SHP77 treated with DMSO at 0.1 percent for 48 hours (cell line): ENCODE data around the gene PLAAT5.
"Not testable (repeated sequence)": the region's sequence is repeated elsewhere in the genome, so short reads cannot be mapped to it uniquely, and the experiment has no call there.

Experiments used
- DNase-seq: peaks from one replicate; lab custom pipeline; 2025; lab: John Stamatoyannopoulos, UW

Gene PLAAT5, protein sequence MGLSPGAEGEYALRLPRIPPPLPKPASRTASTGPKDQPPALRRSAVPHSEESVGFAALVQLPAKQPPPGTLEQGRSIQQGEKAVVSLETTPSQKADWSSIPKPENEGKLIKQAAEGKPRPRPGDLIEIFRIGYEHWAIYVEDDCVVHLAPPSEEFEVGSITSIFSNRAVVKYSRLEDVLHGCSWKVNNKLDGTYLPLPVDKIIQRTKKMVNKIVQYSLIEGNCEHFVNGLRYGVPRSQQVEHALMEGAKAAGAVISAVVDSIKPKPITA

GRCh38 chr11:63490551-63491239 is at the start of gene PLAAT5:
Gene PLAAT5 (minus strand): TSS chr11:63491167. CDS start chr11:63491034, 133 bp downstream.
- no peak for DNase-seq

DNA sequence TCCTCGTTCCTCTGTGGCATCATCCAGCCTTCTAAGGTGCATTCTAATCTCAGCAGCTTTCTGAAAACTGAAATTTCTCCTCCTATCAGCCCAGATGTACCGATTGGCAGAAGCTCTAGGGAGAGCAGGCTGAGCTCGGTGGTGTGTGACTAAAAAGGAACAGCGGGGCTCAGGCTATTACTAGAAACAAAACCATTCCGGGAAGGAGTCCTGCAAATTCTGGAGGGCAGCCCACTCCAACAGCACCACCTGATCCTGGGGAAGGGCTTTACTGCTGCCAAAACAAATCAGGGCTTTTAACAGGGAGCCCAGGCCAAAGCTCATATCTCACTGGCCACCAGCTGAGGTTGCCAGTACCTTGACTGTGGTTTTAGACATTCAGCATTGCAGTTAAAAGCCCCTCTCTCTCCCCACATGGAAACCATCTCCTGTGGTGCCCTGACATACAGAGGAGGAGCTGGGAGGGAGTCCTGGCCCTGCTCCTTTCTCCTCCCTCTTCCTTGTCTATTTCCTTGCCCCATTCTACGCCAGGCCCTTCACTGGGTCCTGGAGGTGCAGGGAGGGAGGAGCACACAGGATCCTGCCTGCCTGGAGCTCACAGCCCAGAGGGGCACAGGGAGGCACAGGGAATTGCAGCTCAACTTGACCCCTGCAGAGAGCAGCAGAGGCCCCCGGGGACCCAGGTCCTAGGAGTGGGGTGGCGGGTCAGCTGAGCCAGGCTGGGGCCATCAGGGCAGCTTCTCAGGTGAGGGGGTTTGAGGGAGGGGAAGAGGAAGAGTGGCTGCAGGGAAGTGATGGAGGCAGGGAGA is 46.5 kb upstream of the PLAAT5 start:
- no peak for DNase-seq

DNA sequence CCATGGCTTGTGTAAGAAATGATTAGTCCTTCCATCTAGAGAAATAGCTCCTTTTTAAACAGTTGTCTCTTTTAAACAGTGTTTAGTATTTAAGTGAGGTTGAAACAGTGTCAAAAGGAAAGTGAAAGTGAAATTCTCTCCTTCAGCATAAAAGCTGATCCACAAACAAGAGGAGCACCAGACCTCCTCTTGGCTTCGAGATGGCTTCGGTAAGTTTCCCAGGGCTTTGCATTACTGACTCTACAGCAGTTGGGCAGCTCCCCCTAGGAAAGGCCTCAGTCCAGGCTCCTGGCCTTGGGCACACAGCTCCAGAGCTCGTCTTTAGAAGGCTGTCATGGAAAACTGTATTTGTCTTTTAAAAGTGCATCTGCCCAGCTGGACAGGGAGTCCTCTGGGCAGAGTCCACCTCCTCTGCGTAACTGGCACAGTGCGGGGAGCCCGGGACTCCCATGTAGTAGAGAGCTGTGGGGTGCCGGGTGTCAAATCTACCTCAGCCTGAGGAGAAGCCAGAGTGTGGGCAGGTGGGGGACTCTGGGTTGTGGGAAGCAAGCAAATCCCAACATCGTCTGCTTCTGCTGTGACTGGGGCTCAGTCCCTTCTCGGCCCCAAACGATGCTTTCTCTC is 45.8 kb upstream of the PLAAT5 start, which contains the start of gene PLAAT4:
Gene PLAAT4 (plus strand): TSS at position 140 of the 624 bp plus-strand sequence. CDS start 61 bp downstream, at position 201.
- no peak for DNase-seq

DNA sequence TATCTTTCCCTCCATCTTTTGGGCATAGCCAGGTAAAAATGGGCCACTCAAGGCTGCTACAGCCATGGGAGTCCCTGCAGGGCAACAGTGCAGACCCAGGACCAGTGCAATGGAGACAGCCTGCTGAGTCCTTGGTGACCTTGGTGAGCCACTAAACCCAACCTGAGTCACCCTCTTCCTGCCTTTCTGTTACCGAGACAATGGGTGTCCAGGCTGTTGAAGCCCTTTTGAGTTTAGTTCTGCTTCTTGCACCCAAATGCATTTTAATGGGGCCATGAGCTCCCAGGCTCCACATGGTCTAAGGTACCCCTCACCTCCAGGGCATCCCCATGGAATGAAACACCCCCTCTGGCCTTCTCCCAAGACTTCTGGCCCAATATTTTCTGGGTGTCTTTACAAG is 44.8 kb upstream of the PLAAT5 start:
- no peak for DNase-seq

- no peak for DNase-seq
Measured at GRCh38 chr11:63534895-63535461, 44.0 kb upstream of the PLAAT5 start.

DNA sequence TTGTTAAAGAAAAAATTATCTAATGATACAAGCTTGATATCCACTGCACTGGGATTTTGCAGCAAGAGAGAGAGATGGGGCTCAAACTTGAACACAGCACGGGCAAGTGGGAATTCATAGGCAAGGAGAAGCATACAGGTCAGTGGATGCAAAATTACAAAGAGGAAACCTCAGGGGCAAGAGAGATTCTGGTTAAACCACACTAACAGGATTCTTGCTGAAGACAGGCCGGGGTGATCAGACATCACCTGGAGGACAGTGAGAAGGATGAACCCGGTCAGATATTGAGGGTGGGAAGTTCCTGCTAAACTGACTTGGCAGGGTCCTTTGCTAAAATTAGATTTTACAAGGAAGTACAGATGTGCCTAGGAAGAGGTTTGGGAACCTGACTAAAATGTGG is 43.1 kb upstream of the PLAAT5 start:
- DNase-seq: no peak

GRCh38 chr11:63532799-63533475 is 42.0 kb upstream of the PLAAT5 start:
- DNase-seq: no peak

GRCh38 chr11:63532117-63532516 is 41.1 kb upstream of the PLAAT5 start:
- DNase-seq: no peak

- not testable (repeated sequence) for DNase-seq
Measured at GRCh38 chr11:63531074-63531792, 40.3 kb upstream of the PLAAT5 start.

GRCh38 chr11:63530021-63530420 is 39.1 kb upstream of the PLAAT5 start:
- no peak for DNase-seq

DNA sequence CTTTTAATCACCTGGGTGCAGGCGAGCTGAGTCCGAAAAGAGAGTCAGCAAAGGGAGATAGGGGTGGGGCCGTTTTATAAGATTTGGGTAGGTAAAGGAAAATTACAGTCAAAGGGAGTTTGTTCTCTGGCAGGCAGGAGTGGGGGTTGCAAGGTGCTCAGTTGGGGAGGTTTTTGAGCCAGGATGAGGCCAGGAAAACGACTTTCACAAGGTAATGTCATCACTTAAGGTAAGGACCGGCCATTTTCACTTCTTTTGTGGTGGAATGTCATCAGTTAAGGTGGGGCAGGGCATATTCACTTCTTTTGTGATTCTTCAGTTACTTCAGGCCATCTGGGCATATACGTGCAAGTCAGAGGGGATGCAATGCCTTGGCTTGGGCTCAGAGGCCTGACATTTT is 38.4 kb upstream of the PLAAT5 start:
- DNase-seq: not testable (repeated sequence)

DNA sequence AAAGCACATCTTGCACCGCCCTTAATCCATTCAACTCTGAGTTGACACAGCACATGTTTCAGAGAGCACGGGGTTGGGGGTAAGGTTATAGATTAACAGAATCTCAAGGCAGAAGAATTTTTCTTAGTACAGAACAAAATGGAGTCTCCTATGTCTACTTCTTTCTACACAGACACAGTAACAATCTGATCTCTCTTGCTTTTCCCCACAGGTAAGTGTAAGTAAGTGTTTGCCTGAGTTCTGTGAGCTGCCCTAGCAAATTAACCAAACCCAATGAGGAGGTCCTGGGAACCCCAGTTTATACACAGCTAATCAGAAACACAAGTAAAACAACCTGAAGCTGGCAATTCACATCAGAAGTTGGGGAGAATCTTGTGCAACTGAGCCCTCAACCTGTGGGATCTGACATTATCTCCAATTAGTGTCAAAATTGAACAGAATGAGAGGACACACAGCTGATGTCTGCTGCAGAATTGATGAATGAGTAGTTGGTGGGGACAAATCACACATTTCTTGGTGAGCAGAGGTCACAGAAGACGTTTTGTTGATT is 37.8 kb upstream of the PLAAT5 start:
- DNase-seq: not testable (repeated sequence)

- DNase-seq: not testable (repeated sequence)
Measured at GRCh38 chr11:63528156-63528555, 37.2 kb upstream of the PLAAT5 start.

DNA sequence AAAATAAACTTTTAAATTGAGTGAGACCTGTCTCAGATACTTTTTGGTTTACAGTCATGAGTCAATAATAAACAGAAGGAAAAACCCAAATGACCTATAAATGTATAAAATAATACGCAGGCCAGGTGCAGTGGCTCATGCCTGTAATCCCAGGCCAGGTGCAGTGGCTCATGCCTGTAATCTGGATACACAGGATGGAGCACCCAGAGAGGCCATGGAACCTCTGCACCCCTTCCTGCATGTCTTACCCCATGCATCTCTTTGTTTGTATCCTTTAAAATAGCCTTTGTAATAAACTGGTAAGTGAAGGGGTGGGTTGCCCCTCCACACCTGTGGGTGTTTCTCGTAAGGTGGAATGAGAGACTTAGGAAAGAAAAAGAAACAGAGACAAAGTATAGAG is 36.7 kb upstream of the PLAAT5 start:
- no peak for DNase-seq

DNA sequence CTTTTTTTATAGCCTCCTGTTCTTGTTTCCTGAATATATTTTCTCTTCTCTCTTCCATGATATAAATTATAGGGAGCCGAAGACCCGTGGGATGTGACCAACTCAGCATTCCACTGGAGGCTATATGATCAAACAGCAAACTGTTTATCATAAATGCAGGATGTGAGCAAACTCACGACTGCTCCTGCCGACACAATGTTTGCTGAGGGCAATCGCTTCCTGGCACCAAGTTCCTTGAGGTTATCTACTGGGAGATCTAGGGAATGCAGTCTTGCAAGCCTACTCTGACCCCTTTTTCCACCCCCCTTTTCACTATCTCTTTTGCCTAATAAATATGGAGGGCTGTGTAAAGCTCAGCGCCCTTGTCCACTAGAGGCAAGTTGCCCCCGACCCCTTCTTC is 32.2 kb upstream of the PLAAT5 start:
- DNase-seq: no peak

DNA sequence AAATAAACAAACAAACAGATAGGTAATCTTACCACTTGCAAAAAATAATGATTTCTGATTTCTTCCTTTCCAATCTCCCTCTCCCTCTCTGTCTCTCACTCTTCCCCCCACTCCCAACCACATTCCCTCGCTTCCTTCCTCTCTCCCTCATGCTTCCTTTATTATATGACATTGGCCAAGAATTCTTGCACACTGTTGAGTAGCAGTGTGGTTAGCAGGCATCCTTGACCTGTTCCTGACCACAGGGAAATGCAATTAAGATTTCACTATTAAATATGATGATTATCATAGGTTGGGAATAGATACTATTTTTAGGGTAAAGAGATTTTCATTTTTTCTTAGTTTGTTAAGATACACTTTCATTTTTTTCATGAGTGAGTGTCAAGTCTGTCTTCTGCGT is 30.9 kb upstream of the PLAAT5 start:
- DNase-seq: no peak

GRCh38 chr11:63520606-63521170 is 29.7 kb upstream of the PLAAT5 start:
- no peak for DNase-seq

GRCh38 chr11:63518548-63518947 is 27.6 kb upstream of the PLAAT5 start:
- no peak for DNase-seq

GRCh38 chr11:63517156-63517555 is 26.2 kb upstream of the PLAAT5 start:
- no peak for DNase-seq

GRCh38 chr11:63516109-63516508 is 25.1 kb upstream of the PLAAT5 start:
- DNase-seq: no peak
